Globus pallidus (tissue), 1 donor: ENCODE measurements around the gene LMBRD1.
"Not testable (repeated sequence)": the region's sequence is repeated elsewhere in the genome, so short reads cannot be mapped to it uniquely, and the experiment has no call there.

Source experiments
- DNase-seq: peaks from one replicate; pipeline ENCODE4 v3.0.0-alpha.2; 2015; ENCODE audit warnings: low spot score

Gene LMBRD1

DNA sequence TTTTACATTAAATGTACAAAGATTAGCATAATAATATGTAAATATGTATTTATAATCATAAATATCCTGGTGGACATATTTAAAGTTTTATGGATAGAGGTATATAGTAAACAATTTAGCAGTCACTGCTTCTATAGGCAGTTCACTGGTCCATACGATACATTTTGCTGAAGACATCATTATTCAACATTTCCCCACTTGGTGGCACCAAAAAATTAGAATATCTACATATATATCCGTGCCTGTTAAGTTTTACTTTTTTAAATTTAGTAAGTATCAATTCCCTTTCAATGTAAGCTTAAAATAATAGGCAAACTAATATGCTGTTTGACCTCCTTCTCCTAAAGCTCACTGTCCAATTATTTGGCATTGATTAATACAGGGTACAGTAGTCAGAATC, 64.2 kb downstream of the LMBRD1 start:
- DNase-seq: peak; percentile 20

- DNase-seq: no peak
These were observed 64.8 kb downstream of the LMBRD1 start for GRCh38 chr6:69732045-69732444.

- peak; percentile 16 for DNase-seq
These were observed 66.8 kb downstream of the LMBRD1 start for GRCh38 chr6:69729870-69730449.

DNA sequence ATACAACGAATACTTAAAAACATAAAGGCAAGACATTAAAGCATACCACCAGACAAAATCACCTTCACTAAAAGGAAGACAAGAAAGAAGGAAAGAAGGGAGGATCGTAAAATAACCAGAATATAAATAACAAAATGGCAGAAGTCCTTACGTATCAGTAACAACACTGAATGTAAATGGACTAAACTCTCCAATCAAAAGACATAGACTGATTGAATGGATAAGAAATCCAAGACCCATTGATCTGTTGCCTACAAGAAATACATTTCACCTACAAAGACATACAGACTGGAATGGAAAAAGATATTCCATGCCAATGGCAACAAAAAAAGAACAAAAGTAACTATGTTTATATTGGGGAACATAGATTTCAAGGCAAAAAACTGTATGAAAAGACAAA, 74.1 kb downstream of the LMBRD1 start:
- DNase-seq: no peak

DNA sequence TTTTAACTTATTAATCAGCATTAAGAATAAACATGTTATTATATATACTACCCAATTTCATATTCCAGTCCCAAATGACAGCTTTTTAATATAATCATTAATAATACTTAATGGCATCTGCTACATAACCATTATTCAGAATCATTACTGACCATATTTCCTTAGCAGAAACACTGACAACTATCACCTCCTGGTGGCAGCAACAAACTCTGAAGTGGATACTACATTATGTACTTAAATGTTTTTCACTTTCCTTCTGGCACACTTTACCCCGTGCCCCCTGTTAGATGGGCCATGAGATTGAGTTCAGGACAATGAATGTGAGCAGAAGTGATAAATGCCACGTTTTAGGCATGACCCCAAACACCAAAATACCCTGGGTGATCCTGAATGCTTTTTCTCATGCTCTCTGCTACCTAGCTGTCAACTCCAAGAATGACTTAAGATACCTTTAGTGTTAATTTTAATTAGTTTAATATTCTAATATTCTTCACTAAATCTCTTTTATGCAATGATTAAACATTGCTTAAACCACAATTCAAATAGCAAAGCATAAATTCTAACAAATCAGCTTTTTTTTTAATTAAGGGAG, 77.1 kb downstream of the LMBRD1 start:
- no peak for DNase-seq

DNA sequence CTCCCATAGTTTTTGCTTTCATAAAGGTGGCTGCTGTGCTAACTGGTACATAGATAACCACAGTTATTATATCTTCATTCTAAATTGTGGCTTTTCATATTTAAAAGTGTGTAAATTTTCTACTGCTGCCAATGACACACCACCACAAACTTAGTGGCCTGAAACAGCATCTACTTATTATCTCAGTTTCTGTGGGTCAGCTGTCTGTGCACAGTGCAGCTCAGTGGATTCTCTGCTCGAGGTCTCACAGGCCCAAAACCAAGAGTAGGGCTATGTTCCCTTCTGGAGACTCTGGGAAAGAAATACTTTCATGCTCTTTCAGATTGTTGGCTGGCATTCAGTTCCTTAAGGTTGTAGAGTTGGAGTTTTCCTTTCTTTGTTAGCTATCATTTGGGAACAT, 90.1 kb downstream of the LMBRD1 start:
- DNase-seq: no peak

- no peak for DNase-seq
These were observed 90.9 kb downstream of the LMBRD1 start for GRCh38 chr6:69705954-69706353.

DNA sequence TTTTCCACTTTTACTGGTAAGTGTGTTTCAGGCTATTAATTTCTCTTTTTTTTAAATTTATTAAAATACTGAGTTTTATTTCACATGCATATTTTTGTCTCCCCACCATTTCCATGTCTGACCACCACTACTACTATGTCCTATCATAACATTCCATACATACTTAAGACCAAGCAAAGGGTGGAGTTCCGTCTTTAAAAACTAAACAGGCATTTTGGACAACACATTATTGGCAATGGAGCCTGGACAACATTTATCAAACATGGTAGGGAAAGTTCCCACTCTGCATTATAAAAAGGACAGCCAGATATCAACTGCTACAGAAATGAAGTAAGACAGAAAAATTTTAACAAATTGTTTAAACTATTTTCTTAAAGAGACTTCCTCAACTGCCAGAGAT, 91.9 kb downstream of the LMBRD1 start:
- DNase-seq: no peak

DNA sequence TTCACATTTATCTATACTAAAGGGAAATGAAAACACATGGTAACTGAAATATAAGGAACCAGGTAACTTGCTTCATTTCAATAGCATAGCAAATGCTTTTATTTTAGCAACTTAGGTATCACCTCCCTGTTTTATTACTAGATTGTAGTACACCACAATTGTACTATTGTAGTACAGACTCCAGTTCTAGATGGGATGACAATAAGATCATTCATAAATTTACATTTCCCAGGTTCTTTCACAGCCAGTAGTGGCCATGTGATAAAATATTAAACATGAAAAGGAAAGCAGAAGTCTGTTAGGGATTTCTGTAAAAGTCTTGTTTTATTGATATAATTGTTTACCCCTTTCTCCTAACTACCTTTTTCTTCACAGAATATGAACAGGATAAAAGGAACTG, 97.2 kb downstream of the LMBRD1 start:
- no peak for DNase-seq

DNA sequence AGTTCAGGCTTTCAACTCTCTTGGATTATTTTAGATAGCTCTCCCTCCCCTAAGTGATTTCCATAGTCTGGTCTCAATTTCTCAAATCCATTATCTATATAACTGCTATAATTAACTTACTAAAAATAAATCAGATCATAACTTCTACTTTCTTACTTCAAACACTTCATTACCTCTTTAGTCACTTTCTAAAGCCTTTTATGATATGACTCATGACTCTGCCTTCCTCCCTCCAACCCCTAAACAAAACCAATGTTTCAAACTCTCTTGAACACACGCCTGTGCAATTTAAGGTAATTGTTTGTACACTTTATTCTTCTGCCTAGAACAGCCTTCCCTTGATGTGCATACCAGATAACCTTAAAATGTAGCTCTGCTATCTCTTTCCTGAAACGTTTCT, 100.5 kb downstream of the LMBRD1 start:
- DNase-seq: no peak

DNA sequence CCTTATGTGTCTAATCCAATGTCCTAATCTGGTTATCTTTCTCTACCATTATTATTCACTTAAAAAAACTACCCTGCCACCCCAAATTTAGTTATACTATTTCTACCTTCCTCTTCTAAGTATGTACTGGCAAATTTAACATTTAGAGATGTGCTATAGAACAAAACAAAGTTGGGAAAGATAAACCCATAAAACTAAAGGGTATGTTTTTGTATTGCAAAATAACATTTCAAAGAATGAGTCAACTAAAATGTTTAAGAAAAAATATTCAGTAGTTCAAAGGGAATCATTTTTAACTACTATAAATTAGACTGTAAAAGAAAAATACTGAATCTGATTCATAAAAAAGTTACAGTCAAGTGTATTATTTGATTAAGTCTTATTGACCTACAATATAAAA, 103.0 kb downstream of the LMBRD1 start:
- DNase-seq: no peak

GRCh38 chr6:69690986-69691385, 105.8 kb downstream of the LMBRD1 start:
- DNase-seq: no peak

- no peak for DNase-seq
These were observed 116.5 kb downstream of the LMBRD1 start for GRCh38 chr6:69680302-69680701.

- no peak for DNase-seq
These were observed 123.5 kb downstream of the LMBRD1 start for GRCh38 chr6:69673298-69673697.

- no peak for DNase-seq
These were observed 127.9 kb downstream of the LMBRD1 start for GRCh38 chr6:69668916-69669315.

DNA sequence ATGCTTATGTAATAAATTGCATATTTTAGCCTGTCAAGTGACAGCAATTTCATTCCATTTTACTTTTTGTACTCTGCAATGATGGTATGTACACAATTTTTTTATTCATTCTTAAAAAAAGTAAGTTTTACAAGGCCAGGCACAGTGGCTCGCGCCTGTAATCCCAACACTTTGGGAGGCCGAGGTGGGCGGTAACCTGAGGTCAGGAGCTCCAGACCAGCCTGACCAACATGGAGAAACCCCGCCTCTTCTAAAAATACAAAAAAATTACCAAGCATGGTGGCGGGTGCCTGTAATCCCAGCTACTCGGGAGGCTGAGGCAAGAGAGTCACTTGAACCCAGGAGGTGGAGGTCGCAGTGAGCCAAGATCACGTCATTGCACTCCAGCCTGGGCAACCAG, 130.0 kb downstream of the LMBRD1 start:
- DNase-seq: not testable (repeated sequence)

GRCh38 chr6:69665437-69665836, 131.4 kb downstream of the LMBRD1 start:
- no peak for DNase-seq

DNA sequence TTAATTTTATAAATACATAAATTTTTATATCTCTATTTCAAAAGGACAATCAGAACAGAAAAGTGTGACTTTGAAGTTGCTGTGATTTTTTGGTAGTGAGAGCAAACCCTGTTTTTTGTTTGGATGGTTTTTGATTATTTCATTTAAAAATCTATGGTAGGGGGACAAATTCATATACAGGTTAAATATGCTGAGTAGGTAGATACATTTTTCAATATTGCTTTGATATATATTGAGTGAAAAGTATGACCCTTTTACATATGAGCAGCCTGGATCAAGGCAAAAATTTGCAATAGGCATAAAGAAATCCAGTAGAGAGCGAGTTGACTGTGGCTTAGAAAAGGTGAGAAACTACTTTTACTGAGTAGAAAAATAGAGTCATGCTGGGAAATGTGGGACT, 132.3 kb downstream of the LMBRD1 start:
- no peak for DNase-seq

DNA sequence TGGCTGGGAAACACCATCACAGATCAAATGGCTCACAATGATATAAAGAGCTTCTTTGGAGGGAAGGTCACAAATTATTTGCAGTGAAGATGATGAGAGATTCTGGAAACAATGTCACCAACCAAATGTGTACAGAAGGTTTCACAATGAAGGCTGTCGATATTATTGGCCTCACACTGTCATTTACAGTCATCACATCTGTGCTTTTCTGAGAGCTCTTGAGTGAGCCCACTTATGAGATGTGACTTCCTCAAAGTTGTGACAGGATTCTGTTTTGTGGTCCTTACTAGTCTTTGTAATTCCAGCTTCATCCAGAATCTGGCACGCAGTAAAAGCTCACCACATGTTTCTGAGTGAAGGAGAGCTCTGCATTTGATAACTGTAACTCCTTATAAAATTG, 133.6 kb downstream of the LMBRD1 start:
- no peak for DNase-seq

DNA sequence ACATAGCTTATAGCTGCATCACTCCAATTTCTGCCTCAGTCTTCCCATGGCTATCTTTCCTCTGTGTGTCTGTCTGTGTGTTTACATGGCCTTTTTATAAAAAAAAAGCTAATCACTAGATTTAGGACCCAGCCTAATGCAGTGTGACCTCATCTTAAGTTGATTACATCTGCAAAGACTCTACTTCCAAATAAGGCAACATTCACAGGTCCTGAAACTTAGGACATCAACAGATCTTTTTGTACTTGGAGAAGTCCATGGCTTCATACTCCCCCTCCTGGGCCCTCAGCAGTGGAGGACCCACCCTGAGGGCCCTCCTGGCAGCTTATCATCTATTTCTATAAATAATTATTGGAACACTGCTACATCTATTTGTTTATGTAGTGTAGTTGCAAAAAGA, 146.1 kb downstream of the LMBRD1 start:
- no peak for DNase-seq

GRCh38 chr6:69647726-69648125, 149.1 kb downstream of the LMBRD1 start:
- no peak for DNase-seq

- no peak for DNase-seq
These were observed 153.1 kb downstream of the LMBRD1 start for GRCh38 chr6:69643688-69644087.

GRCh38 chr6:69632932-69633331, 163.9 kb downstream of the LMBRD1 start:
- no peak for DNase-seq

- no peak for DNase-seq
These were observed 165.1 kb downstream of the LMBRD1 start for GRCh38 chr6:69631552-69632346.
